ENCODE data around the gene LYVE1.
"Not testable (repeated sequence)": the region's sequence is repeated elsewhere in the genome, so short reads cannot be mapped to it uniquely, and the experiment has no call there.

Gene LYVE1
- 0 reads per million in 4 donors for total RNA-seq

GRCh38 chr11:10568486-10568941, at the start of gene LYVE1:
TSS of gene LYVE1 (minus strand) at chr11:10568665. CDS start at chr11:10568532, 133 bp downstream.
- DNase-seq, result no peak

GRCh38 chr11:10617551-10617950, 49.1 kb upstream of the LYVE1 start:
- no peak for DNase-seq

GRCh38 chr11:10611979-10612862, 43.8 kb upstream of the LYVE1 start:
- no peak for DNase-seq

- no peak for DNase-seq
Observed at GRCh38 chr11:10609636-10610035, 41.2 kb upstream of the LYVE1 start.

- no peak for DNase-seq
Observed at GRCh38 chr11:10608584-10608983, 40.1 kb upstream of the LYVE1 start.

- no peak for DNase-seq
Observed at GRCh38 chr11:10607462-10608132, 39.1 kb upstream of the LYVE1 start.

GRCh38 chr11:10606536-10607208, 38.2 kb upstream of the LYVE1 start:
- peak in 1 of 5 donors; percentile 39 for DNase-seq

- no peak for DNase-seq
Observed at GRCh38 chr11:10605941-10606381, 37.5 kb upstream of the LYVE1 start.

- DNase-seq, result no peak
Observed at GRCh38 chr11:10604798-10605197, 36.3 kb upstream of the LYVE1 start.

GRCh38 chr11:10604340-10604748, 35.9 kb upstream of the LYVE1 start:
- DNase-seq, result no peak

- no peak for DNase-seq
Observed at GRCh38 chr11:10603721-10604297, 35.3 kb upstream of the LYVE1 start.

GRCh38 chr11:10602945-10603344, 34.5 kb upstream of the LYVE1 start:
- no peak for DNase-seq

GRCh38 chr11:10602366-10602765, 33.9 kb upstream of the LYVE1 start:
- no peak for DNase-seq

- no peak for DNase-seq
Observed at GRCh38 chr11:10601837-10602236, 33.4 kb upstream of the LYVE1 start.

- no peak for DNase-seq
Observed at GRCh38 chr11:10600570-10601248, 32.2 kb upstream of the LYVE1 start.

GRCh38 chr11:10599388-10600175, 31.1 kb upstream of the LYVE1 start:
- no peak for DNase-seq

- DNase-seq, result no peak
Observed at GRCh38 chr11:10598816-10599215, 30.4 kb upstream of the LYVE1 start.

GRCh38 chr11:10597877-10598351, 29.4 kb upstream of the LYVE1 start:
- DNase-seq, result no peak

- not testable (repeated sequence) for DNase-seq
Observed at GRCh38 chr11:10595840-10596239, 27.4 kb upstream of the LYVE1 start.

GRCh38 chr11:10594407-10594806, 25.9 kb upstream of the LYVE1 start:
- DNase-seq, result peak in 1 of 5 donors; percentile 55

- no peak for DNase-seq
Observed at GRCh38 chr11:10592331-10592730, 23.9 kb upstream of the LYVE1 start.
